ENCODE results near the gene LRCH3. TPM values are rescaled to one million over a fixed set of nuclear protein-coding genes. Genes with fewer than 3 reads are reported as not detected.

LRCH3 gene
- total RNA-seq, 1 donor from 2014 or later, result 42.1 TPM

GRCh38 chr3:197802779-197803459 is 11.9 kb downstream of the LRCH3 start:
- no peak overlapping the region for H3K4me3 Mint-ChIP-seq (ENCODE audit: unreplicated experiment)
- H3K27ac Mint-ChIP-seq (ENCODE audit: unreplicated experiment), result no peak overlapping the region
- H3K27ac ChIP-seq (ENCODE audit: low read depth, low read length), result no peak overlapping the region
- no peak overlapping the region for H3K9ac ChIP-seq (ENCODE audit: low read length)
- DNase-seq (ENCODE audit: low read depth) (no peak), FAIRE-seq (no peak)
- no peak overlapping the region for H3K4me2 ChIP-seq (ENCODE audit: low read length)
- H3K9me3 ChIP-seq (ENCODE audit: insufficient read depth, low read depth, low read length), result no peaks in the 10 kb centered on the region
- H3K36me3 Mint-ChIP-seq (ENCODE audit: low read depth, unreplicated experiment), result peaks cover 4% of the 10 kb centered on the region
- H3K4me3 ChIP-seq (ENCODE audit: insufficient read depth, low read depth, low read length), result no peak overlapping the region
- peaks cover 10% of the 10 kb centered on the region for H3K4me1 Mint-ChIP-seq (ENCODE audit: low read depth, unreplicated experiment)
- H3K27me3 ChIP-seq (ENCODE audit: insufficient read depth, low read length), result no peaks in the 10 kb centered on the region
- H4K20me1 ChIP-seq (ENCODE audit: insufficient read depth, low read length), result peaks cover 83% of the 10 kb centered on the region
- no peak overlapping the region for H2AFZ ChIP-seq (ENCODE audit: low read depth, low read length)
- peak; percentile 6 for TF ChIP-seq CTCF (IDR thresholded peaks at IDR 0.05; ENCODE audit: insufficient read depth, low read depth, low read length)
- TF ChIP-seq EZH2 (IDR thresholded peaks at IDR 0.05; ENCODE audit: insufficient read depth, low read length), result no peak
- H3K4me1 ChIP-seq (ENCODE audit: insufficient read depth, low read length), result peaks cover 6% of the 10 kb centered on the region
- H3K79me2 ChIP-seq (ENCODE audit: insufficient read depth, low read length), result peaks cover 89% of the 10 kb centered on the region
- no peaks in the 10 kb centered on the region for H3K27me3 Mint-ChIP-seq (ENCODE audit: low read depth, unreplicated experiment)
- H3K9me3 Mint-ChIP-seq (ENCODE audit: unreplicated experiment), result peaks cover 5% of the 10 kb centered on the region
- H3K36me3 ChIP-seq (ENCODE audit: insufficient read depth, low read length), result no peaks in the 10 kb centered on the region

GRCh38 chr3:197804511-197804910 is 13.5 kb downstream of the LRCH3 start:
- Mint-ChIP-seq H3K4me1 (ENCODE audit: low read depth, unreplicated experiment) (peaks cover 19% of the 10 kb centered on the region), H3K36me3 (ENCODE audit: low read depth, unreplicated experiment) (peaks cover 4% of the 10 kb centered on the region), H3K27me3 (ENCODE audit: low read depth, unreplicated experiment) (no peaks in the 10 kb centered on the region), H3K27ac (ENCODE audit: unreplicated experiment) (no peak overlapping the region), H3K9me3 (ENCODE audit: unreplicated experiment) (peaks cover 5% of the 10 kb centered on the region), H3K4me3 (ENCODE audit: unreplicated experiment) (no peak overlapping the region)
- H3K4me3 ChIP-seq (ENCODE audit: insufficient read depth, low read depth, low read length), result no peak overlapping the region
- no peak overlapping the region for H2AFZ ChIP-seq (ENCODE audit: low read depth, low read length)
- peaks cover 83% of the 10 kb centered on the region for H4K20me1 ChIP-seq (ENCODE audit: insufficient read depth, low read length)
- H3K9ac ChIP-seq (ENCODE audit: low read length), result no peak overlapping the region
- H3K4me1 ChIP-seq (ENCODE audit: insufficient read depth, low read length), result peaks cover 12% of the 10 kb centered on the region
- H3K79me2 ChIP-seq (ENCODE audit: insufficient read depth, low read length), result peaks cover 89% of the 10 kb centered on the region
- H3K4me2 ChIP-seq (ENCODE audit: low read length), result no peak overlapping the region
- no peaks in the 10 kb centered on the region for H3K27me3 ChIP-seq (ENCODE audit: insufficient read depth, low read length)
- TF ChIP-seq CTCF (IDR thresholded peaks at IDR 0.05; ENCODE audit: insufficient read depth, low read depth, low read length) (no peak), EZH2 (IDR thresholded peaks at IDR 0.05; ENCODE audit: insufficient read depth, low read length) (no peak)
- no peaks in the 10 kb centered on the region for H3K36me3 ChIP-seq (ENCODE audit: insufficient read depth, low read length)
- FAIRE-seq, result no peak
- DNase-seq (ENCODE audit: low read depth), result no peak
- H3K27ac ChIP-seq (ENCODE audit: low read depth, low read length), result no peak overlapping the region
- no peaks in the 10 kb centered on the region for H3K9me3 ChIP-seq (ENCODE audit: insufficient read depth, low read depth, low read length)

GRCh38 chr3:197807969-197808587 is 17.0 kb downstream of the LRCH3 start:
- FAIRE-seq, result peak; percentile 20
- Histone ChIP-seq H2AFZ (ENCODE audit: low read depth, low read length) (no peak overlapping the region), H3K36me3 (ENCODE audit: insufficient read depth, low read length) (no peaks in the 10 kb centered on the region), H3K4me2 (ENCODE audit: low read length) (peak overlapping the region; percentile 28), H3K79me2 (ENCODE audit: insufficient read depth, low read length) (peaks cover 91% of the 10 kb centered on the region), H3K4me1 (ENCODE audit: insufficient read depth, low read length) (peaks cover 22% of the 10 kb centered on the region), H3K4me3 (ENCODE audit: insufficient read depth, low read depth, low read length) (no peak overlapping the region), H3K9ac (ENCODE audit: low read length) (no peak overlapping the region), H3K27me3 (ENCODE audit: insufficient read depth, low read length) (no peaks in the 10 kb centered on the region), H3K9me3 (ENCODE audit: insufficient read depth, low read depth, low read length) (no peaks in the 10 kb centered on the region), H4K20me1 (ENCODE audit: insufficient read depth, low read length) (peaks cover 70% of the 10 kb centered on the region), H3K27ac (ENCODE audit: low read depth, low read length) (peak overlapping the region; percentile 6)
- TF ChIP-seq EZH2 (IDR thresholded peaks at IDR 0.05; ENCODE audit: insufficient read depth, low read length) (no peak), CTCF (IDR thresholded peaks at IDR 0.05; ENCODE audit: insufficient read depth, low read depth, low read length) (no peak)
- DNase-seq (ENCODE audit: low read depth), result peak; percentile 54
- peaks cover 28% of the 10 kb centered on the region for H3K4me1 Mint-ChIP-seq (ENCODE audit: low read depth, unreplicated experiment)
- H3K27ac Mint-ChIP-seq (ENCODE audit: unreplicated experiment), result peak overlapping the region; percentile 76
- no peaks in the 10 kb centered on the region for H3K27me3 Mint-ChIP-seq (ENCODE audit: low read depth, unreplicated experiment)
- peaks cover 2% of the 10 kb centered on the region for H3K9me3 Mint-ChIP-seq (ENCODE audit: unreplicated experiment)
- peaks cover 3% of the 10 kb centered on the region for H3K36me3 Mint-ChIP-seq (ENCODE audit: low read depth, unreplicated experiment)
- H3K4me3 Mint-ChIP-seq (ENCODE audit: unreplicated experiment), result peak overlapping the region; percentile 24
